Measurements from ENCODE around the gene NLK.
"Not testable (repeated sequence)": the region's sequence is repeated elsewhere in the genome, so short reads cannot be mapped to it uniquely, and the experiment has no call there.

NLK gene

DNA sequence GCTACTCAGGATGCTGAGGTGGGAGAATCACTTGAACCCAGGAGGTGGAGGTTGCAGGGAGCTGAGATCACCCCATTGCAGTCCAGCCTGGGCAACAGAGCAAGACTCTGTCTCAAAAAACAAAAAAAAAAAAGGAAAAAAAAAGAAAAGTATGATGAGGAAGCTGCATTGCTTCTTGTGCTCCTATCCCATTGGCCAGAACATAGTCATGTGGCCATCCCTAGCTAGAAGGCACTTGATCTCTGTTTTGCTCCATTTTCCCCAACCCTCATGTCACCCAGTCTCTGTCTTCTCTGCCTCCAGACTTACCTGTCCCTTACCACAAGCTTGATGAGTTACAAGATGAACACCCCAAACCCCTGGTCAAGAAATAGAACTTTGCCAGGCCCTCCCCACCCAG, 163.8 kb downstream of the NLK start:
- no peak for DNase-seq

DNA sequence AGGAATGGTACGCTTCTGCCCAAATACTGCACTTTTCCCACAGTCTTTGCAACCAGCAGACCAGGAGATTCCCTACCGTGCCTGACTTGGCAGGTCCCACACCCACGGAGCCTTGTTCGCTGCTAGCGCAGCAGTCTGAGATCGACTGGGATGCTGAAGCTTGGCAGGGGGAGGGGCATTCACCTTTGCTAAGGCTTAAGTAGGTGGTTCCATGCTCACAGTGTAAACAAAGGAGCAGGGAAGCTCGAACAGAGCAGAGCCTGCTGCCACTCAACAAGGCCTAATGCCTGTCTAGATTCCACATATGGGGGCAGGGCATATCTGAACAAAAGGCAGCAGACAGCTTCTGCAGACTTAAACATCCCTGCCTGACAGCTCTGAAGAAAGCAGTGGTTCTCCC, 169.3 kb downstream of the NLK start:
- no peak for DNase-seq

- DNase-seq, result not testable (repeated sequence)
Measured at GRCh38 chr17:28213578-28213977, 171.1 kb downstream of the NLK start.

- no peak for DNase-seq
Measured at GRCh38 chr17:28216052-28216451, 173.6 kb downstream of the NLK start.

- DNase-seq, result no peak
Measured at GRCh38 chr17:28216528-28216927, 174.1 kb downstream of the NLK start.

- no peak for DNase-seq
Measured at GRCh38 chr17:28219771-28220170, 177.3 kb downstream of the NLK start.

DNA sequence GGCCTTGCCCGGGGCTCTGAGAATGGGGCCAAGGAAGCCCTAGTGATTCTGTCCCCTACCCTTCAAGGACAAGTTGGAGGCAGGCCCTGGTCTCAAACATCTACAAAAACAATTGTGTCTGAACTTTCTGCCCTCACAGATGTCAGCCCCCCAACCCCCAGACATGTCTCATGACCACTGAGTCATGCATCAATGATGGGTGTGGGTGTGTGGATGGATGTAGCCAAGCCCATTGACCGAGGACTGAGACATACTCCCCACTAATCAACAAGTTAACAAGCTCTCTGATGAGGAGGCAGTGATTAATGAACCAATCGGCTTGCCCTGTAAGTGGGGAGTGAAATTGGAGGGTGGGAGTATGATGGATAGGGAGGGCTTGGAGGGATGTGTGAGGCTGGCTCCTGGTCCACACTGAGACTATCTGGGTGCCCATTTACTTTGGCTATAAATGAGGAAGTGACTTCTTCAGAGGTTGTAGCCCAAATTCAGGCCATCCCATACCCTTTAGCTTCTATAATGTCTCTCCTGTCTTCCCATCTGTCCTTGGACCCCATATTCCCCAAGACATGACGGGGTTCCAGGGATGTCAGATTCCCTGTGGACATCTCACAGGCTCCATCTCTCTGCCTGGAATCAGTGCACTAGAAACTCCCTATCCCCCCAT, 179.4 kb downstream of the NLK start:
- DNase-seq, result no peak

DNA sequence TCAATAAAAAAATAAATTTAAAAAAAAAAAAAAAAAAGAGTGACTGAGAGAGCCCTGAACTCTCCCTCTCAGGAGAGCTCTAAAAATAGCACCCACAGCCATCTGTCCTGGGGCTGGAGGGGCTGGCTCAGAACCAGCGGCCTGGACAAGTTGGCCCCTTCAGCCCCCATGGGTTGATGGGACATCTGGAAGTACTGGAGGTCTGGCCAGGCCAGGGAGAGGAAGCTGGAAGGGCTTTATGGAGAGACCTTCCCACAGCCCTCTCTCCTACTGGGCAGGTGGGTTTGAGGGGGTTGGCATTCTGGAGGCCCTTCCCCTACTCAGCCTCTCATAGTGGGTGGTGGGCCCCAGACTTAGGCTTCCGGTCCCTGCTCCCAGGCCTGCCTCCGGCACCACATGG, 182.8 kb downstream of the NLK start:
- DNase-seq, result no peak

- DNase-seq, result no peak
Measured at GRCh38 chr17:28225867-28226266, 183.4 kb downstream of the NLK start.

- DNase-seq, result no peak
Measured at GRCh38 chr17:28226563-28227315, 184.3 kb downstream of the NLK start.

GRCh38 chr17:28227316-28228108, 185.0 kb downstream of the NLK start:
- DNase-seq, result no peak

DNA sequence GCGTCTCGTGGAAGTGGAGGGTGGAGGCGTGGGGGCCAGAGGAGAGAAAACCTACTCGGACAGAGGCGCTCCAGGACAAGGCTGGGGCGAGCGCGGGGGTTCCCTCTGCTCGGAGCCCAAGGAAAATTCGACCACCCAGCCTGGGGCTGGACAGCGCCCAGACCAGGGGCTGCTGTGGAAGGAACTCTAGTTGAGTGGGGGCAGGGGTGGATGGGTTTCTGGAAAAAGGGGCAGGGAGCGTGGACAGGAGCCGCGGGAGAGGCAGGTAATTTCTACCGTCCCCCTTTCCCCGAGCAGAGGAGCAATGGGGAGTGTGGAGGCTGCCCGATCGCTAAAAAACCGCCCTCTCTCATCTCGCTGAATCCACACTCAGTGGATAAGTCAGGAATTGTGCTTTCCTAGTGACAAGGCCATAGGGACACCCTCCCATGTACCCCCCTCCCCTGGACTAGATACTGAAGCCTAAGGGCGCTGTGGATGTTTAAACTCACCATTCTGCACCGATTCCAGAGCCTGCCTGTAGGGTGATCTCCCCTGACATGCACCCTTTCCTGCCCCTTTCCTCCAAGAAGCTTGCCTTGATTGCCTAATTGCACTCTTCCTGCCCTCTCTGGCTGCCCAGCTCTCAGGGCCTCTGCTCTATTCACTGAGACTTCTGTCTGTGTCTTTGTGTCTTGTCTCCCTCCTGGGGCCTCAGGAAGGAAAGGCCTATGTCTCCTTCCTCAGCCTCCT, 185.8 kb downstream of the NLK start:
- DNase-seq, result no peak

GRCh38 chr17:28228986-28229729, 186.7 kb downstream of the NLK start:
- DNase-seq, result no peak

GRCh38 chr17:28230011-28230410, 187.5 kb downstream of the NLK start:
- no peak for DNase-seq

DNA sequence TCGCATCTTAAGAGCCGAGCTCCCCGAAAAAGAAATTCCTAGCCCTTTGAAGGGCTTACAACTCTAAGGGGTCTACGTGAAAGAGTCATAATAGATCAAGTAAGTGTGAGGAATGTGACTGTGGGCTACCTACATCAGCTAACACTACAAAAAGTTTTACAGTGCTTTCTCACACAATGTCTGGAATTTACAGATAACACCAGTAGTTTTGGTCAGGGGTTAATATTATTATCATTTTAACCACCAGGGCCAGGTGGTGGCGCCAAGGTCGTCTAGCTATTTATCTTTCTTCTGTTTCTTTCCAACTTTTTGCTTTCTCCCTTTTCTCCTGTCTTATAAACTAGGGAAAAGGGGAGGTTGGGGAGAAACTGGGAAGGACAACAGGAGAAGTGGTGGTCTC, 188.1 kb downstream of the NLK start:
- DNase-seq, result not testable (repeated sequence)

DNA sequence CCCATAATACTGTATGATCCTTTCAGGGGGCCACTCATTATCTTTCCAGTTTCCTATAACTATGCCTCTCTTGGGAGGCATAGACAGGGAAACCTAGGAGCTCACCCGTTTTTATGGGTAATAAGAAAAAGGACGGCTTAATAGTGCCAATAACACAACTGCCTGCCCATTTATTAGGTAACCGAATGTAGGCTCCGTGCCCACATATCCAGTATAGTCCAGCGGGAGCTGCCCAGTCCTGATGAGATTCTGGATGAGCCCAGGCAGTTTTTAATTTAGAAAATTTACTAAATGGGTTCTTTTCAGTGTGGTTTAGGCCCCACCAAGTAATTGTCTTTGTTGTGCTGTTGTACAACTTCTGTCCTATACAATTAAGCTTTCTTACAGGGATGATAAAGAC, 189.1 kb downstream of the NLK start:
- DNase-seq, result not testable (repeated sequence)

DNA sequence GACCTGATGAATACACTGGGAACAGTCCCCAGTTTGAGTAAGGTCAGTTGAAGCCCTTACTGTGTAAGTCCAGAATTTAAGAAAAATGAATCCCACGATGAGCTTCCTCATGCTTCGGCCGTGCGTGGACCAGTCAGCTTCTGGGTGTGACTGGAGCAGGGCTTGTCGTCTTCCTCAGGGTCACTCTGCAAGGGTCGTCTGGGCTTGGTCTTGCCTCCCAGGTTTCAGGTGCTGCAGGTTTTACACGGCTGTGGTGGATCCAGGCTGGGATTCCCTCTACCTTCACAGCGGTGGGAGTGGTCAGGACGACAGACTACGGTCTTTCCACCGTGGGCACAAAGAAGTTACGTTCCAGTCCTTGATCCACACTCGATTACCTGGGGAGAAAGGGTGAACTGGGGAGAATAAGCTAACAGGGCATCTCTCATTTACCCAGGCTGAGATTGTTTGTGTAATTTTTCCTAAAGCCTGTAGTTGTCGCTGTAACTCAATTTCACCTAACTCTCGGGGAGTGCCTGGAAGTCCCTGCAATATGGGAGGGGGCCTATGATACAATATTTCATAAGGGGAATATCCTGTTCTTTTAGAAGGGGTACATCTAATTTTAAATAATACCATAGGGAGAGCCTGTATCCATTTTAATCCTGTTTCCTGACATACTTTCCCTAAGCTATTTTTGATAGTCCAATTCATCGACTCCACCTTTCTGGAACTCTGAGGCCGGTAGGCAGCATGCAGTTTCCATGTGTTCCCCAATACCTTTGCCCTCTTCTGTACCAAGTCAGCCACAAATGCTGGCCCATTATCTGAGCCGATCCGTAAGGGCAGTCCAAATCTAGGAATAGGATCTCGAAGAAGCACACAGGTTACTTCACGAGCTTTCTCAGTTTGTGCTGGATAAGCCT, 190.7 kb downstream of the NLK start:
- DNase-seq, result not testable (repeated sequence)

- not testable (repeated sequence) for DNase-seq
Measured at GRCh38 chr17:28233872-28234856, 191.7 kb downstream of the NLK start.

GRCh38 chr17:28235066-28235700, 192.7 kb downstream of the NLK start:
- not testable (repeated sequence) for DNase-seq
